ENCODE data around the gene GANAB.
A peak's percentile ranks its signal among the peaks of the same experiment; 100 is the strongest.

GANAB gene

GRCh38 chr11:62664405-62665074 is 18.1 kb upstream of the GANAB start:
- Histone ChIP-seq H3K4me3 (ENCODE audit: low read length, poor library complexity, severe bottlenecking) (peak overlapping the region; percentile 98), H3K4me1 (ENCODE audit: insufficient read depth, low read length, poor library complexity, severe bottlenecking) (peaks cover 28% of the 10 kb centered on the region), H3K36me3 (ENCODE audit: insufficient read depth, low read length) (peaks cover 5% of the 10 kb centered on the region; the same call in 1 of the 2 replicates), H3K4me2 (ENCODE audit: low read depth, low read length, poor library complexity, severe bottlenecking) (peak overlapping the region; percentile 79), H3K9ac (ENCODE audit: low read depth, low read length, poor library complexity, severe bottlenecking) (peak overlapping the region; percentile 89), H3K27me3 (ENCODE audit: insufficient read depth, low read length, poor library complexity, severe bottlenecking) (no peaks in the 10 kb centered on the region), H4K20me1 (ENCODE audit: insufficient read depth, low read length, poor library complexity, severe bottlenecking) (peaks cover 20% of the 10 kb centered on the region), H2AFZ (ENCODE audit: low read length) (peak overlapping the region; percentile 95), H3K79me2 (ENCODE audit: insufficient read depth, low read length) (peaks cover 52% of the 10 kb centered on the region), H3K9me3 (ENCODE audit: insufficient read depth, low read depth, low read length) (no peaks in the 10 kb centered on the region), H3F3A (ENCODE audit: low read depth) (0 out of 2 replicates have a peak, but pooled peaks cover 9% of the 10 kb centered on the region), H3K9me2 (replicated peaks; ENCODE audit: low read depth, low read length) (no peaks in the 10 kb centered on the region)
- no peak for TF ChIP-seq EZH2phosphoT487 (IDR thresholded peaks at IDR 0.05; ENCODE audit: borderline replicate concordance)
- TF ChIP-seq CTCF (conservative IDR thresholded peaks at IDR 0.05; ENCODE audit: low read length), result no peak

GRCh38 chr11:62656796-62657429 is 10.5 kb upstream of the GANAB start:
- H3K9me2 ChIP-seq (replicated peaks; ENCODE audit: low read depth, low read length), result no peaks in the 10 kb centered on the region
- peaks cover 7% of the 10 kb centered on the region for H3K4me1 ChIP-seq (ENCODE audit: insufficient read depth, low read length, poor library complexity, severe bottlenecking)
- H3K27me3 ChIP-seq (ENCODE audit: insufficient read depth, low read length, poor library complexity, severe bottlenecking), result no peaks in the 10 kb centered on the region
- H3F3A ChIP-seq (ENCODE audit: low read depth), result 0 out of 2 replicates have a peak, but pooled peaks cover 3% of the 10 kb centered on the region
- no peak overlapping the region for H3K9ac ChIP-seq (ENCODE audit: low read depth, low read length, poor library complexity, severe bottlenecking)
- H3K36me3 ChIP-seq (ENCODE audit: insufficient read depth, low read length), result no peaks in the 10 kb centered on the region
- no peaks in the 10 kb centered on the region for H3K9me3 ChIP-seq (ENCODE audit: insufficient read depth, low read depth, low read length)
- no peak overlapping the region for H3K4me3 ChIP-seq (ENCODE audit: low read length, poor library complexity, severe bottlenecking)
- H3K4me2 ChIP-seq (ENCODE audit: low read depth, low read length, poor library complexity, severe bottlenecking), result no peak overlapping the region
- peaks cover 12% of the 10 kb centered on the region for H3K79me2 ChIP-seq (ENCODE audit: insufficient read depth, low read length)
- H2AFZ ChIP-seq (ENCODE audit: low read length), result no peak overlapping the region
- H4K20me1 ChIP-seq (ENCODE audit: insufficient read depth, low read length, poor library complexity, severe bottlenecking), result no peaks in the 10 kb centered on the region
- TF ChIP-seq EZH2phosphoT487 (IDR thresholded peaks at IDR 0.05; ENCODE audit: borderline replicate concordance), result no peak
- no peak for TF ChIP-seq CTCF (conservative IDR thresholded peaks at IDR 0.05; ENCODE audit: low read length)

- H3K4me3 ChIP-seq (ENCODE audit: low read length, poor library complexity, severe bottlenecking), result no peak overlapping the region
- peak overlapping the region; percentile 89 for H3K9ac ChIP-seq (ENCODE audit: low read depth, low read length, poor library complexity, severe bottlenecking)
- peak overlapping the region; percentile 84 for H3K4me2 ChIP-seq (ENCODE audit: low read depth, low read length, poor library complexity, severe bottlenecking)
- no peaks in the 10 kb centered on the region for H3K27me3 ChIP-seq (ENCODE audit: insufficient read depth, low read length, poor library complexity, severe bottlenecking)
- H4K20me1 ChIP-seq (ENCODE audit: insufficient read depth, low read length, poor library complexity, severe bottlenecking), result no peaks in the 10 kb centered on the region
- peaks cover 4% of the 10 kb centered on the region; the same call in 1 of the 2 replicates for H3K36me3 ChIP-seq (ENCODE audit: insufficient read depth, low read length)
- no peak overlapping the region for H2AFZ ChIP-seq (ENCODE audit: low read length)
- H3F3A ChIP-seq (ENCODE audit: low read depth), result no peaks in the 10 kb centered on the region
- H3K9me3 ChIP-seq (ENCODE audit: insufficient read depth, low read depth, low read length), result no peaks in the 10 kb centered on the region
- peaks cover 10% of the 10 kb centered on the region for H3K4me1 ChIP-seq (ENCODE audit: insufficient read depth, low read length, poor library complexity, severe bottlenecking)
- TF ChIP-seq EZH2phosphoT487 (IDR thresholded peaks at IDR 0.05; ENCODE audit: borderline replicate concordance) (no peak), CTCF (conservative IDR thresholded peaks at IDR 0.05; ENCODE audit: low read length) (no peak)
- no peaks in the 10 kb centered on the region for H3K9me2 ChIP-seq (replicated peaks; ENCODE audit: low read depth, low read length)
- peaks cover 26% of the 10 kb centered on the region for H3K79me2 ChIP-seq (ENCODE audit: insufficient read depth, low read length)
Observed at GRCh38 chr11:62654297-62654696, 7.9 kb upstream of the GANAB start.
